Gastroesophageal sphincter (tissue), 4 donors: ENCODE measurements around the gene COMTD1. TPM values are rescaled to one million over a fixed set of nuclear protein-coding genes. Genes with fewer than 3 reads are reported as not detected.
"Not testable (repeated sequence)": the region's sequence is repeated elsewhere in the genome, so short reads cannot be mapped to it uniquely, and the experiment has no call there.

Experiments
- ATAC-seq: fragments of 150-250 bp; one replicate; pipeline ENCODE4 v1.9.1; 2016; ENCODE audit warnings: mild to moderate bottlenecking, moderate library complexity
- H3K27ac ChIP-seq, 4 donors: fragments of 200-600 bp; sonication (generic) in 3 of 4; 1 replicate in 3 of 4; 2 replicates in 1 of 4; pipeline ENCODE4 v1.5.1; 2016 to 2019
- H3K27me3 ChIP-seq: fragments of 200-600 bp; sonication (generic); one replicate; pipeline ENCODE4 v1.5.1; 2019
- H3K36me3 ChIP-seq, 2 donors: fragments of 200-600 bp; sonication (generic); one replicate each; pipeline ENCODE4 v1.5.1; 2019; ENCODE audit warnings: control low read depth in 1 of 2
- H3K4me1 ChIP-seq, 3 donors: fragments of 200-600 bp; sonication (generic); 1 replicate in 2 of 3; 2 replicates in 1 of 3; pipeline ENCODE4 v1.5.1; 2016 to 2019; ENCODE audit warnings: control low read depth in 2 of 3
- H3K4me3 ChIP-seq, 2 donors: fragments of 200-600 bp; sonication (generic); one replicate each; pipeline ENCODE4 v1.5.1; 2019; ENCODE audit warnings: mild to moderate bottlenecking in 1 of 2, moderate library complexity in 1 of 2
- H3K9me3 ChIP-seq, 3 donors: fragments of 200-600 bp; sonication (generic); one replicate each; pipeline ENCODE4 v1.5.1; 2017 to 2019; ENCODE audit warnings: control low read depth in 2 of 3
- CTCF ChIP-seq, 4 experiments: fragments of 200-600 bp in 2 of 4; fragments of 450-650 bp in 2 of 4; sonication (generic) in 1 of 4; IDR thresholded peaks; one replicate each; pipeline ENCODE4 v1.5.1; 2017 to 2019; ENCODE audit warnings: antibody characterized with exemption in 4 of 4, mild to moderate bottlenecking in 2 of 4, moderate library complexity in 2 of 4
- EP300 ChIP-seq: sonication (generic); formaldehyde crosslinking; IDR thresholded peaks from one replicate; pipeline ENCODE4 v1.6.1; 2017; ENCODE audit warnings: antibody characterized with exemption, mild to moderate bottlenecking
- POLR2A ChIP-seq, 2 donors: fragments of 450-650 bp; IDR thresholded peaks; one replicate each; pipeline ENCODE4 v1.6.1; 2017; ENCODE audit warnings: antibody characterized with exemption in 2 of 2, mild to moderate bottlenecking in 2 of 2, moderate library complexity in 1 of 2
- POLR2AphosphoS5 ChIP-seq: sonication (generic); formaldehyde crosslinking; IDR thresholded peaks from one replicate; pipeline ENCODE4 v1.6.1; 2017; ENCODE audit warnings: antibody characterized with exemption
- WGBS, 2 donors: methylation state at CpG; one replicate each; pipeline ENCODE4 v1.1.5; 2018; ENCODE audit warnings: low coverage in 1 of 2; 5-methylcytosine and 5-hydroxymethylcytosine counted together
- total RNA-seq, 4 donors: library from RNA; depleted of rRNA; stranded (reverse); fragments of >200 nt; gene quantifications; one replicate each; pipeline ENCODE4 v1.1.0, GENCODE V29; 2016

Gene COMTD1
- total RNA-seq, 4 donors from 2014 or later = 15.3 to 25.8 (median 21.6) TPM

- Histone ChIP-seq H3K4me1 (peaks cover 27 to 70% (median 36%) of the 10 kb centered on the region in 3 donors), H3K36me3 (peaks cover 0 to 50% of the 10 kb centered on the region in 2 donors)
Measured at GRCh38 chr10:75228834-75229233, 6.9 kb downstream of the COMTD1 start.

GRCh38 chr10:75228278-75228677 is 7.5 kb downstream of the COMTD1 start:
- TF ChIP-seq POLR2A (IDR thresholded peaks at IDR 0.05) (no peak), POLR2AphosphoS5 (no peak), EP300 (no peak), CTCF (IDR thresholded peaks at IDR 0.05) (no peak)
- Histone ChIP-seq H3K4me1 (peaks cover 32 to 74% (median 36%) of the 10 kb centered on the region in 3 donors), H3K4me3 (no peak overlapping the region), H3K9me3 (no peaks in the 10 kb centered on the region), H3K36me3 (peaks cover 0 to 54% of the 10 kb centered on the region in 2 donors), H3K27ac (peak overlapping the region; percentile 59 to 94 (median 86)), H3K27me3 (no peaks in the 10 kb centered on the region)
- no peak for ATAC-seq
- WGBS, 2 donors = 69 to 80% methylated on average over 2 to 3 of the region's 3 CpGs

More at GRCh38 chr10:75228834-75229233, 6.9 kb downstream of the COMTD1 start:
- no peaks in the 10 kb centered on the region for H3K27me3 ChIP-seq
- H3K27ac ChIP-seq = peak overlapping the region; percentile 59 to 94 (median 86)
- no peak for ATAC-seq
- H3K9me3 ChIP-seq = no peaks in the 10 kb centered on the region
- no peak for TF ChIP-seq EP300
- TF ChIP-seq CTCF (IDR thresholded peaks at IDR 0.05) = no peak
- TF ChIP-seq POLR2AphosphoS5 = no peak
- TF ChIP-seq POLR2A (IDR thresholded peaks at IDR 0.05) = no peak
- WGBS, 2 donors = 33 to 47% methylated on average over 3 to 4 of the region's 4 CpGs
- no peak overlapping the region for H3K4me3 ChIP-seq

- Histone ChIP-seq H3K27me3 (no peaks in the 10 kb centered on the region), H3K4me3 (no peak overlapping the region), H3K9me3 (no peaks in the 10 kb centered on the region), H3K27ac (peak overlapping the region; percentile 81 to 94 (median 92)), H3K4me1 (peaks cover 36 to 85% (median 37%) of the 10 kb centered on the region in 3 donors), H3K36me3 (peaks cover 0 to 56% of the 10 kb centered on the region in 2 donors)
- TF ChIP-seq POLR2AphosphoS5 (no peak), POLR2A (IDR thresholded peaks at IDR 0.05) (peak in 1 of 2 donors; percentile 10), CTCF (IDR thresholded peaks at IDR 0.05) (no peak), EP300 (no peak)
- 56 to 65% methylated on average over 3 to 4 of the region's 5 CpGs for WGBS, 2 donors
- no peak for ATAC-seq
Measured at GRCh38 chr10:75226656-75227055, 9.1 kb downstream of the COMTD1 start.

GRCh38 chr10:75226095-75226494 is 9.7 kb downstream of the COMTD1 start:
- Histone ChIP-seq H3K27me3 (no peaks in the 10 kb centered on the region), H3K4me1 (peaks cover 36 to 89% (median 37%) of the 10 kb centered on the region in 3 donors), H3K9me3 (no peaks in the 10 kb centered on the region), H3K27ac (peak overlapping the region; percentile 81 to 94 (median 92)), H3K36me3 (peaks cover 0 to 56% of the 10 kb centered on the region in 2 donors), H3K4me3 (peak overlapping the region in 1 of 2 donors; percentile 19)
- 6 to 7% methylated on average over 2 of the region's 2 CpGs for WGBS, 2 donors
- ATAC-seq = no peak
- TF ChIP-seq CTCF (IDR thresholded peaks at IDR 0.05) = no peak
- no peak for TF ChIP-seq EP300
- TF ChIP-seq POLR2AphosphoS5 = no peak
- TF ChIP-seq POLR2A (IDR thresholded peaks at IDR 0.05) = no peak

GRCh38 chr10:75223507-75223906 is 12.2 kb downstream of the COMTD1 start:
- H3K4me1 ChIP-seq = peaks cover 34 to 81% (median 35%) of the 10 kb centered on the region in 3 donors
- H3K9me3 ChIP-seq = no peaks in the 10 kb centered on the region
- no peak for ATAC-seq
- H3K27me3 ChIP-seq = no peaks in the 10 kb centered on the region
- peak overlapping the region; percentile 81 to 94 (median 92) for H3K27ac ChIP-seq
- no peak for TF ChIP-seq EP300
- no peak for TF ChIP-seq POLR2A (IDR thresholded peaks at IDR 0.05)
- no peak for TF ChIP-seq POLR2AphosphoS5
- no peak for TF ChIP-seq CTCF (IDR thresholded peaks at IDR 0.05)
- H3K36me3 ChIP-seq = peaks cover 0 to 66% of the 10 kb centered on the region in 2 donors
- H3K4me3 ChIP-seq = no peak overlapping the region
- WGBS, 2 donors = 62 to 64% methylated on average over 2 of the region's 2 CpGs

GRCh38 chr10:75221492-75221891 is 14.3 kb downstream of the COMTD1 start:
- Histone ChIP-seq H3K4me1 (peaks cover 23 to 81% (median 26%) of the 10 kb centered on the region in 3 donors), H3K36me3 (peaks cover 0 to 84% of the 10 kb centered on the region in 2 donors), H3K27ac (peak overlapping the region in 3 of 4 donors; percentile 46 to 92 (median 91))
- 85 to 89% methylated on average over 7 to 8 of the region's 8 CpGs for WGBS, 2 donors
- not testable (repeated sequence) for H3K4me3 ChIP-seq, ATAC-seq, H3K9me3 ChIP-seq, H3K27me3 ChIP-seq
